SIG-M5 treated with dmso at 0.1 percent for 504 hours (cell line): ENCODE data around the gene GPR107.

Source experiments
- DNase-seq: peaks from one replicate; lab custom pipeline; 2025; ENCODE audit not compliant: unreplicated experiment; lab: John Stamatoyannopoulos, UW

GPR107 gene

DNA sequence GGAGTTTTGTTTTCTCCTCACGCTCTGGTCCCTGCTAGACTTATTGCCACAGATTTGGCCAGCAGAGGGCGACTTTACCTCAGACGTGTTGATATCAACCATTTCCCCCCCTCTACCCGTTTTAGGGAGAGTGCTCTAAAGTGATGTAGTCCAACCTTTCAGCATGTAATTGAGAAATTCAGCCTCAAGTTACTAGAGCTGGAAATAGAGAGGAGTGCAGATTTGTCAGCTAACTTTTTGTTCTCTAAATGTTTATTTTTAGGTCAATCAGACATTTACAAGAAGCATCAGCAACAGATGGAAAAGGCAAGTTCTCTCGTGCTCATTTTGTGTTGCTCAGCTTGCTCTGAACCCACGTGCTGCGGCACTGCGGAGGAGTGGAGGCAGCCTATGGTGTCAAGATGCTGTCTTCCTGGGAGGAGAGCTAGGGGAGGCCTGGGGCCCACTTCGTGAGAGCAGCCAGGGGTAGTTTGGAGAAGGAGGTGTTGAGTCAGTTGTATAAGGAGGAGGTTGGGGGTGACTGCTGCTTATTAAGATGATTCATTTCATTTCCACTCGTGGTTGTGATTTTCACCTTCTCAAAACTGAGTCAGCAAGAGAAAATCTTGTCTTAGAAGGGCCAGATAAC, 53.6 kb downstream of the GPR107 start:
- peak; percentile 75 for DNase-seq

- no peak for DNase-seq
These were observed 54.2 kb downstream of the GPR107 start for GRCh38 chr9:130107955-130108354.

DNA sequence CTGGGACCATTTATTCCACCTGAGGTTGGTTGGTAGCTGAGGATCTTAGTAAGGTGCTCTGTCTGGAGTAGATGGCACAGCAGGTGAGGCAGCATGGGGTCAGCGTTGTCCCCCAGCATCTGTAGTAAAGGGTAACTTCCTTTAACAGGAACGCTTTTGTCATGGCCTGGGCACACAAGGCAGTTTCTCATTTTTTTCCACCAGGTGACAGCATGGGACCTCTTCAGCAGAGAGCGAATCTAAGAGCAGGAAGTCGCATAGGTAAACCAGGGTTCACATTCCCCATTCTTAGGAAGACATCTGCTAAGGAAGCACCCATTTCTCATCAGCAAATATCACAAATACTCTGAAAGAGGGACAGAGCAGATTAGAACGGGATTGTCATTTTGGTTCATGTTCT, 56.5 kb downstream of the GPR107 start:
- DNase-seq = no peak

- no peak for DNase-seq
These were observed 56.9 kb downstream of the GPR107 start for GRCh38 chr9:130110596-130111021.

- no peak for DNase-seq
These were observed 58.3 kb downstream of the GPR107 start for GRCh38 chr9:130111786-130112537.

DNA sequence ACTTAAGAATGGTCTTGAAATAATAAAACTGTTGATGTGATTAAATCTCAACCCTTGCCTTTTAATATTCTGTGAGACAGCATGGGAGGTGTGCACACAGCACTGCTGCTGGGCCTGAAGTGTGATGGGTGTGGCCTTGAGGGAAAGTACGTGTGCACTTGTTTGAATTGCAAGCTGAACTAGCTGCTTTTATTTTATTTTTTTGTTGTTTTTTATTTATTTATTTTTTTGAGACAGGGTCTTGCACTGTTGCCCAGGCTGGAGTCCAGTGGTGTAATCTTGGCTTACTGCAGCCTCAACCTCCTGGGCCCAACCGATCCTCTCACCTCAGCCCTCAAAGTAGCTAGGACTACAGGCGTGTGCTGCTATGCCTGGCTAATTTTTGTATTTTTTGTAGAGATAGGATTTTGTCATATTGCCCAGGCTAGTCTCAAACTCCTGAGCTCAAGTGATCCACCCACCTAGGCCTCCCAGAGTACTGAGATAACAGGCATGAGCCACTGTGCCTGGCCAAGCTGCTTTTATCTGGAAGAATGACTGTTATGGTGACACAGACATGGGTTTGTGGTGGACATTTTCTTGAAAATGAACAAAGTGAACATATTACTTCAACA, 58.9 kb downstream of the GPR107 start:
- no peak for DNase-seq

DNA sequence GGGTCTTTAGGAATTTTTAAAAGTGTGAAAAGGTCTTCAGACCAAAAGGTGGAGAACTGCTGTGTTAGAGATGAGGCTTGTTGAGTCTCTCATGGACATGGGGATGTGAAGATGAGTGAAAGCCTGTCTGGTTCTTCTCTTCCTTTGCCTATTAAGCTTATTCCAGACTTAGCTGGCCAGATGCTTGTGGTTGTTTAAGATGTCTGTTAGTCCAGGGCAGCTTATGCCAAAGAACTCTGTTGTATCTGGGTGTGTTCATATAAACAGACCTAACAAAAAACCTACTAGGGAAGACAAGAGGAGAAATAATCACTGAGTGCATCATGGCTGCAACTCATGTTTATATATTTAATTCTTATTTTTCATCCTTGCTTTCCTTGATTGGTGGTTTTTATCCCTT, 61.0 kb downstream of the GPR107 start:
- DNase-seq = no peak

GRCh38 chr9:130116346-130116745, 62.6 kb downstream of the GPR107 start:
- DNase-seq = no peak

DNA sequence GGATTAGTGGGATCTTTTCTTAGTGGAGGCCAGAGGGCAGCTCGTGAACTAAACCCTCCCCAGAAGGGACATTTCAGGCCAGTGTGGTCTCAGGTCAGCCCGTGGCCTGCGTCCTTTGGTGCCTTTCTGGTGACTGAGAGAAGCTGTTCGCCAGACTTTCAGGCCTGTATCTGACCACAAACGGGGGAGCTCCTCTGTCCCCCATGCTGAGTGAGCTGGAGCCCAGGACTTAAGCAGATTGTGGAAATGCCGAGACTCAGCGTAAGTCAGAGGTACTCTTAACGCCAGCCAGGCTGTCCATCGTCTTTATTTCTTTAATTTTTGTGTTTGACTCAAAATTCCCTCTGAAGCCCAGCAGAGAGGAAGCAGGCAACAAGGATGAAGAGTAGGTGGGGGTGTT, 63.7 kb downstream of the GPR107 start:
- no peak for DNase-seq

DNA sequence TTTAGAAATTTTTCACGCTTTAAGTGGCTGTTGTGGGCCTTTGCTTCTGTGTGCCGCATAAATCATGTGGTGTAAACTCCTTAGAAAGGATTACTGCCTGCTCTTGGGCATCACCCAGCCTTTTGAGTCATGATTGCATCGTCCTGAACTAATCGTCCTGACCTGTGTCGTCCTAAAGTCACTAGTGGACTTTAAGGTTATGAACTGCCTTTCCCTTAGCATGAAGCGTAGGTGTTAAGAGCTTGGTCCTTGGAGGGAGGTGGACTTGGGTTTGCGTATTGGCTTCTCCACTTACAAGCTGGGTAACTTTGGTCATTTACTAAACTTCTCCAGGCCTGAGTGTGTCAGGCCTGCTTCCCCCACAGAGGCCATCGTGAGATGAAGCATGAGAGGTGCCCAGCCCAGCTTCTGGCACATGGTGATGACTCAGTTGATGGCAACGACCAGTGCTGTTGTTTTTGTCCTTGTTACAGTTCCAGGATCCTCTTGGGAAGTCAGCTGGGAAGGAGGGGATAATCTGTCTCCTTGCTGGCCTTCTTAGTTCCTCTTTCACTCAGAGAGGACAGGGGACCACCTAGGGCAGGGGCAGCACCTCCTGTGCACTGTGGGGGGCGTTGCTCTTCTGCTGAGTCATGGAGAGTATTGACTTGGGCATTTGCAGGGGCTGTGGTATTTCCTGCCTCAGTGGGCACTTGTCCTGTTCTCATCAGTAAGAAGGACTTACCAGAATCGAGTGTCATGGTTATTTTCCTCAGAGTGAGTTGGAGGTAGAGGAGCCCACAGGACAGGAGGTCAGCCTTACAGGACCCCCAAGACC, 64.3 kb downstream of the GPR107 start:
- DNase-seq = no peak

DNA sequence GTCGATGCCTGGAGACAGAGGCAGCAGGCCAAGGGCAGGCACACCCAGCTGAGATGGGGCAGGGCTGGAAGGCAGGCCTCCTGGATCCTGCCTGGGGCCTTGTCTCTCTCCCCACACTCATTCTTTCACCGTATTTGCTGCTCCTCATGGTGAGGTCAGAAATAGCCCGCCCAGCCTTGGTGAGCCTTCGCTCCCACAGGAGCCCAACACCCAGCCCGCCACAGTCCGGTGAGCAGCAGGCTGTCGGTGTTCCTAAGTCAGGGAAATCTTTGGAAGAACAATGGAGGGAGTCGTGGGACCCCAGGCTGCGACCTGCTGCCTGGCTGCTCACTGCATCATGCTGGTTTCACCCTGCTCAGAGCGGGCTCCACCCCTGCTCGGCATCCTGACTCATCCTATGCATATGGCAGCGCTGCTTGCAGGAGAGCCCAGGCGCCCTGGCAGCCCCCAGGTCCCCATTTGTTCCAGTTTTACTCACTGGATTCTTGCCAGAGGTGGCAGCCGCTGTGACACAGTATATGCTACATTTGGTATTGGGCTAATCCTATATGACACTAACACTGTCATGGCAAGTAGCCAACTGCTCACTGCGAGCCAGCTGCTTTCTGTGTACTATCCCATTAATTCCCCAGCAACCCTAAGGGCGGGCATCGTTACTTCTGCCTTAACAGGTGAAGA, 65.3 kb downstream of the GPR107 start:
- DNase-seq = no peak

DNA sequence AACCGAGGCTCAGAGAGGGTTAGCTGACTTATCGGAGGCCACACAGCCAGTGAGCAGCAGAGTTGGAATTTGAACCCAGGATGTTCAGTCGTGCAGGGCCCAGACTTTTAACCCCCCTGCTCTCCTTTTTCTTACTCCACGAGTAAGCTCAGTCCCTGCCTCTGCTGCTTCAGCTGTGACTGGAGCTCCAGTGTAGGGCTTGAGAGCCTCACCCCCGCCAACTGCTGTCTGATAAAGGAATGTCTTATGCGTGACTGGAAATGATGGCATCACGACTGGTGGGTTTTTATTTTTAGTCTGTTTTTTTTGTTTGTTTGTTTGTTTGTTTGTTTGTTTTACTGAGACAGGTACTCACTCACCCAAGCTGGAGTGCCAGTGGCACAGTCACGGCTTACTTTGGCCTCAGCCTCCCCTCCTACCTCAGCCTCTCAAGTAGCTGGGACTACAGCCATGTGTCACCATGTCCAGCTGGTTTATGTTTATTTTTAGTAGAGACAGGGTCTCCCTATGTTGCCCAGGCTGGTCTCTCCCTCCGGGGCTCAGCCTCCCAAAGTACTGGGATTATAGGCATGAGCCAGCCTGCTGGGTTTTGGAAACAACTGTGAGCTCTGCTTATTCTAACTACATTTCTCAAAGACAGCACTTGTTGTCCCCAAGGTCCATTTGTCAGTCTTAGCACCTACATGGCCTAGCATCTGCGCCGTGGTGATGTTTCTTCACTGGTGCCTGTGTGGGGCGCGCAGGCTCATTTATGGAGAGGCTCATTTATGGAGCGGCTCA, 66.0 kb downstream of the GPR107 start:
- no peak for DNase-seq

- no peak for DNase-seq
These were observed 66.5 kb downstream of the GPR107 start for GRCh38 chr9:130120299-130120587.

- DNase-seq = no peak
These were observed 67.1 kb downstream of the GPR107 start for GRCh38 chr9:130120832-130121231.

DNA sequence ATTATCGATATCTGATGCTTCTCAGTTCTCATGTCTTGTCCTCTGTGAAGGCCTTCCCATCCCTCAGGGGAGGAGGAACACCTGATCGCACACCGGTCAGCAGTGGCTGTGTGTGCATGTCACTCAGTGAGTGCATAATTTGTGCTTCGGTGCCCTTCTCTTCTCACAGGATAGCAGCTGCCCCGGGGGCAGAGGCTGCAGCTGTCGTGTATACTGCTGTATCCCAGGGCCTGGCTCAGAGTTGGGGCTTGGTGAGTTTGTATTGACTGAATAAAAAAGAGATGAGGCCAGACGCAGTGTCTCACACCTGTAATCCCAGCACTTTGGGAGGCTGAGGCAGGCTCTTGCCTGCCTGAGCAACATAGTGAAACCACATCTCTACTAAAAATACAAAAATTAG, 68.8 kb downstream of the GPR107 start:
- DNase-seq = no peak

DNA sequence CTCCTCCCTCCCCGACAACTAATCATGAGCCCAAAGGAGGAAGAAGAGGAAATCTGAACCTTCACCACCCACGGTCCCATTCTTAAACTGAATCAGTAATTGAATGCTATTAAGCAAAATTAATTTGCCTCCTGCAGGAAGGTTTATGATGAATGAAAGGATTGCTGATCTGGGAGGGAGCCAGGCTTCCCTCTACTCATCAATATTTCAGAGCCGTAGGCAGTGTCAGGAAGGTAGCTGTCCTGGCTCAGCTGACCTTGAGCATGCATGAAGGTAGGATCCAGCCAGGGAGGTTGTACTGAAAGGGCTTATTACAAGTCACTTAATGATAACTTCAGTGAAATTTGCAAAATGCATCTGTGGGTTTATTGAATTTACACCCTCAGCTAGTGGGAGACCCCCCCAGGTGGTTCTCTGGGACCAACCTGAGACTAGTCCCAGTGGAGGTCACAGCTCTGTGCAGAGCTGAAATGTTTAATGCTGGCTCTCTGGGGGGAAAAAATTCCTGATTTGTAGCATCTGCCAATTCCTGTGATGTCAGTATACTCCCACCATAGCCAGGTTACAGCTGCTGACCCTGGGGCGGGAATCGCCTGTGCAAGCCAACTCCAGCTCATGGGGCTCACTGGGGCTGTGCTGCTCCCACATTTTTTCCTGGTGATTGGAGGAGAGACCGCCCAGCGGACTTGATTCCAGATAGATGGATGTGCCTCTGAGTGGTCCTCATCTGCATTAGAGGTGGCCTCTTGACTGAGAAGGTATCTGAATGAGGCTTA, 70.6 kb downstream of the GPR107 start:
- no peak for DNase-seq

DNA sequence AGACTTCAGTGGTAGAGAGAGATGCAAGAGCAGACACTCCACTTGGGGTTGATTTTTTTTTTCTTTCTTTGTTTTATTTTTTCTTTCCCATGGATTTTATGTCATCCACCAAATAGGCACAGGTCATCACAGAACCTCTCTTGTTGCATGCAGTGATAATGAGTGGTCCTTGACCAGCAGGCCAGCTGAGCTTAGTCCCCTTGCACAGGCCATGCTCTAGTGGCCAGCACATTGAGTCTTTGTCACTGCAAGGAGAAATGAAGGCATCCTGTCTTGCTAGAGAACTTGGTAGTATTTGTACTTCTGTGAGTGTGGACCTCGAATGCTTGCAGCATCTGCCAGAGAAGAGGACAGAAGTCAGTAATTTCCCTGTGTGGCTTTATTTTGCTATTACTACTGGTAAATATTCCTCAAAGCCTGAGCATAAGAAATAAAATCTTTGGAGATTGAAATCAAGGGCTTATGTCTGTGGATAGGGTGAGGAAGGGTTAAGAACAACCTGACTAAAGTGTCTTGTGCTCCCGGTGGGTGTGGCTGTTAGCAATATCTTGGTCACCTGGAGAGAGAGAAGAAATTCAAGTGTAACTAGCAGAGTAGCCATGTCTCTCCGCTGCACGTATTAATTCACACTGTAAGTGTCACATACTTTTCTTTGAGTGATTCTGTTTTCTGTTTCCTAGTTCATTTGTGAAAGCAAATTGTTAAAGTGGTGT, 73.2 kb downstream of the GPR107 start:
- no peak for DNase-seq

- peak; percentile 60 for DNase-seq
These were observed 74.5 kb downstream of the GPR107 start for GRCh38 chr9:130128251-130128650.
